Natural killer cell (primary cell): ENCODE measurements around the gene SAMM50. TPM values are rescaled to one million over a fixed set of nuclear protein-coding genes. Genes with fewer than 3 reads are reported as not detected.

Source experiments
- ATAC-seq, 3 donors: fragments of 150-1000 bp in 2 of 3; fragments of 200-7000 bp in 1 of 3; cut with Tn5 transposase; 1 replicate in 1 of 3; 2 replicates in 2 of 3; pipeline ENCODE4 v1.10.0; 2021; ENCODE audit warnings: mild to moderate bottlenecking in 2 of 3, moderate library complexity in 2 of 3
- DNase-seq, 2 donors: peaks; one replicate each; pipeline versions ENCODE4 v3.0.0 to v3.0.0-alpha.2; 2013 to 2021; ENCODE audit warnings: mixed read lengths in 1 of 2
- H3K27ac ChIP-seq: one replicate; pipeline ENCODE4 v1.5.1; 2013; ENCODE audit warnings: mild to moderate bottlenecking, low read length
- H3K27me3 ChIP-seq: one replicate; pipeline ENCODE4 v1.6.1; 2013; ENCODE audit warnings: low read length; ENCODE audit not compliant: control insufficient read depth, insufficient read depth
- H3K36me3 ChIP-seq: one replicate; pipeline ENCODE4 v1.6.1; 2013; ENCODE audit warnings: low read length; ENCODE audit not compliant: control insufficient read depth, insufficient read depth
- H3K4me1 ChIP-seq: one replicate; pipeline ENCODE4 v1.6.1; 2013; ENCODE audit warnings: low read length; ENCODE audit not compliant: control insufficient read depth, insufficient read depth
- H3K4me3 ChIP-seq: one replicate; pipeline ENCODE4 v1.5.1; 2013; ENCODE audit warnings: low read length
- H3K9me3 ChIP-seq: one replicate; pipeline ENCODE4 v1.6.1; 2013; ENCODE audit warnings: low read length; ENCODE audit not compliant: control insufficient read depth, insufficient read depth
- H3K27ac Mint-ChIP-seq, 2 donors: one replicate each; pipeline ENCODE4 v1.8.0; 2022; ENCODE audit warnings: mild to moderate bottlenecking in 2 of 2, mixed read lengths in 2 of 2, moderate library complexity in 1 of 2
- H3K27me3 Mint-ChIP-seq, 2 donors: one replicate each; pipeline ENCODE4 v1.8.0; 2022; ENCODE audit warnings: low read depth in 2 of 2, mixed read lengths in 2 of 2
- H3K36me3 Mint-ChIP-seq: one replicate; pipeline ENCODE4 v1.8.0; 2022; ENCODE audit warnings: mixed read lengths
- H3K4me1 Mint-ChIP-seq, 2 donors: one replicate each; pipeline ENCODE4 v1.8.0; 2022; ENCODE audit warnings: mixed read lengths in 2 of 2
- H3K4me3 Mint-ChIP-seq: one replicate; pipeline ENCODE4 v1.8.0; 2022; ENCODE audit warnings: mild to moderate bottlenecking, moderate library complexity, mixed read lengths
- H3K9me3 Mint-ChIP-seq, 2 donors: one replicate each; pipeline ENCODE4 v1.8.0; 2022; ENCODE audit warnings: mixed read lengths in 2 of 2
- CTCF ChIP-seq: fragments of 200-600 bp; IDR thresholded peaks from one replicate; pipeline ENCODE4 v1.8.0; 2022; ENCODE audit warnings: antibody characterized with exemption
- WGBS: methylation state at CpG from one replicate; pipeline ENCODE4 v1.1.7; 2013; ENCODE audit warnings: missing lambda C conversion rate; ENCODE audit not compliant: insufficient coverage; 5-methylcytosine and 5-hydroxymethylcytosine counted together
- intact Hi-C: fragments of 100-400 bp; cut with micrococcal nuclease; formaldehyde crosslinking; loops from one replicate; pipeline ENCODE4 v1.14.2; 2022
- total RNA-seq, 4 donors: library from RNA; stranded (reverse); fragments of 120-200 nt in 1 of 4; gene quantifications; one replicate each; pipeline versions ENCODE4 v1.2.3 to v1.2.4, GENCODE V29; 2013 to 2022

SAMM50 gene
- total RNA-seq, 3 donors from 2014 or later (not counting 1 experiment from before 2014, with no cell fraction given): 25.9 to 30.6 (median 29.7) TPM

GRCh38 chr22:43988960-43989359 lies 33.7 kb downstream of the SAMM50 start:
- H3K4me1 Mint-ChIP-seq: peaks cover 9% of the 10 kb centered on the region in 2 donors
- WGBS: 98% methylated on average over 9 of the region's 10 CpGs
- no peak for ATAC-seq
- H3K9me3 ChIP-seq: no peaks in the 10 kb centered on the region
- H3K36me3 Mint-ChIP-seq: peaks cover 21% of the 10 kb centered on the region
- no peaks in the 10 kb centered on the region for H3K27me3 Mint-ChIP-seq
- H3K27ac ChIP-seq: no peak overlapping the region
- no peaks in the 10 kb centered on the region for H3K27me3 ChIP-seq
- TF ChIP-seq CTCF: no peak
- peaks cover 45% of the 10 kb centered on the region for H3K36me3 ChIP-seq
- H3K9me3 Mint-ChIP-seq: no peaks in the 10 kb centered on the region
- no peak overlapping the region for H3K27ac Mint-ChIP-seq
- intact Hi-C loops: no loop called here
- no peak for DNase-seq
- H3K4me3 Mint-ChIP-seq: no peak overlapping the region
- H3K4me3 ChIP-seq: no peak overlapping the region
- H3K4me1 ChIP-seq: no peaks in the 10 kb centered on the region

- peaks cover 9 to 13% of the 10 kb centered on the region in 2 donors for H3K4me1 Mint-ChIP-seq
- no peaks in the 10 kb centered on the region for H3K9me3 Mint-ChIP-seq
- H3K36me3 Mint-ChIP-seq: peaks cover 21% of the 10 kb centered on the region
- H3K9me3 ChIP-seq: no peaks in the 10 kb centered on the region
- H3K4me3 Mint-ChIP-seq: no peak overlapping the region
- no peak overlapping the region for H3K27ac ChIP-seq
- H3K4me1 ChIP-seq: peaks cover under 1% of the 10 kb centered on the region
- H3K36me3 ChIP-seq: peaks cover 41% of the 10 kb centered on the region
- no peaks in the 10 kb centered on the region for H3K27me3 ChIP-seq
- intact Hi-C loops: loop anchor here (10.0 kb wide), 1 partner anchor 695 kb away; no protein-coding TSS in a partner anchor
- H3K27ac Mint-ChIP-seq: no peak overlapping the region
- ATAC-seq (no peak), DNase-seq (no peak)
- no peak for TF ChIP-seq CTCF
- H3K27me3 Mint-ChIP-seq: no peaks in the 10 kb centered on the region
- 98% methylated on average over 11 of the region's 13 CpGs for WGBS
- H3K4me3 ChIP-seq: no peak overlapping the region
Observed at GRCh38 chr22:43990044-43990443, 34.8 kb downstream of the SAMM50 start.

GRCh38 chr22:43991316-43992020 lies 36.2 kb downstream of the SAMM50 start:
- WGBS: 98% methylated on average over 11 of the region's 11 CpGs

More at GRCh38 chr22:43991316-43992020, 36.2 kb downstream of the SAMM50 start:
- no peak for TF ChIP-seq CTCF
- H3K36me3 Mint-ChIP-seq: peaks cover 21% of the 10 kb centered on the region
- H3K9me3 Mint-ChIP-seq: no peaks in the 10 kb centered on the region
- no peaks in the 10 kb centered on the region for H3K27me3 Mint-ChIP-seq
- DNase-seq (no peak), ATAC-seq (no peak)
- peaks cover 35% of the 10 kb centered on the region for H3K36me3 ChIP-seq
- intact Hi-C loops: loop anchor here (10.0 kb wide), 1 partner anchor 693 kb away; no protein-coding TSS in a partner anchor
- H3K4me1 Mint-ChIP-seq: peaks cover 19 to 26% of the 10 kb centered on the region in 2 donors
- H3K27ac Mint-ChIP-seq: no peak overlapping the region
- no peak overlapping the region for H3K4me3 ChIP-seq
- no peaks in the 10 kb centered on the region for H3K9me3 ChIP-seq
- H3K27ac ChIP-seq: no peak overlapping the region
- peaks cover 15% of the 10 kb centered on the region for H3K4me1 ChIP-seq
- no peaks in the 10 kb centered on the region for H3K27me3 ChIP-seq
- H3K4me3 Mint-ChIP-seq: no peak overlapping the region
